ENCODE results near the gene TRAK1. TPM values are rescaled to one million over a fixed set of nuclear protein-coding genes. Genes with fewer than 3 reads are reported as not detected.

The TRAK1 gene
- total and polyA plus RNA-seq, 2 donors (not counting 1 experiment from before 2014, with no cell fraction given) = 71.3 to 129 TPM

DNA sequence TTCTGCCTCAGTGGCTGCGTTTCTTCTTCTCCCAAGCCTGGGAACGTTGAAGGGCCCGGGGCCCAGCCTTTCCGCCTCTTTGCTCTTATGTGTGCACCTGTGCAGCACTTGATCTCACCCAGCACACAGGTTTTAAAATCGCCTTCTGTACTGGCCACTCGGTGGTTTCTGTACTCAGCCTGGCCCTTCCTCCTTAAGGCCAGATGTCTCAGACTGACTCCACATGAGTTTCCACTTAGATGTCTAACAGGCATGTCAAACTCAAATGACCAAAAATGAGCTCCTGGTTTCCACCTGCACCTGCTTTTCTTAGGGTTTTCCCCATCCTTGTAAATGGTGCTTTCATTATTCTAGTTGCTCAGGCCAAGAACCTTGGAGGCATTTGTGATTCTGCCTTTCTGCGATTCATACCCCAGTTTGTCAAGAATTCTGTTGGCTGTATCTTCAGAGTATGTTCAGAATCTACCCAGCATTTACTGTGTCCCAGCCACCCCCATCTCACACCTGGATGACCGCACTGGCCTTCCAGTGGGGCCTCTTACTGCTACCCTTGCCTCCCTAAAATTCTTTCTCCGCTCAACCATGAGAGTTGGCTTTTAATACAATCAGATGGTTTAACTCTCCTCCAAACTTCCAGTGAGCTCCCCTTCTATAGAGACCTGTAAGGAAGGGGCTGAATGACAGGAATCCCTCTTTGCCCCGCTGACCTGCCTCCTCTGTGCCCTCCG, 2.2 kb upstream of the TRAK1 start:
- TF ChIP-seq, protein P1, sequence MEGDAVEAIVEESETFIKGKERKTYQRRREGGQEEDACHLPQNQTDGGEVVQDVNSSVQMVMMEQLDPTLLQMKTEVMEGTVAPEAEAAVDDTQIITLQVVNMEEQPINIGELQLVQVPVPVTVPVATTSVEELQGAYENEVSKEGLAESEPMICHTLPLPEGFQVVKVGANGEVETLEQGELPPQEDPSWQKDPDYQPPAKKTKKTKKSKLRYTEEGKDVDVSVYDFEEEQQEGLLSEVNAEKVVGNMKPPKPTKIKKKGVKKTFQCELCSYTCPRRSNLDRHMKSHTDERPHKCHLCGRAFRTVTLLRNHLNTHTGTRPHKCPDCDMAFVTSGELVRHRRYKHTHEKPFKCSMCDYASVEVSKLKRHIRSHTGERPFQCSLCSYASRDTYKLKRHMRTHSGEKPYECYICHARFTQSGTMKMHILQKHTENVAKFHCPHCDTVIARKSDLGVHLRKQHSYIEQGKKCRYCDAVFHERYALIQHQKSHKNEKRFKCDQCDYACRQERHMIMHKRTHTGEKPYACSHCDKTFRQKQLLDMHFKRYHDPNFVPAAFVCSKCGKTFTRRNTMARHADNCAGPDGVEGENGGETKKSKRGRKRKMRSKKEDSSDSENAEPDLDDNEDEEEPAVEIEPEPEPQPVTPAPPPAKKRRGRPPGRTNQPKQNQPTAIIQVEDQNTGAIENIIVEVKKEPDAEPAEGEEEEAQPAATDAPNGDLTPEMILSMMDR (IDR thresholded peaks at IDR 0.05) = no peak
- no peak for TF ChIP-seq EZH2 (IDR thresholded peaks at IDR 0.05; ENCODE audit: borderline replicate concordance, insufficient read depth, low read depth, low read length, poor library complexity, severe bottlenecking)
- Histone ChIP-seq H3K4me2 (replicated peaks; ENCODE audit: low read depth, low read length, poor library complexity, severe bottlenecking) (no peak overlapping the region), H2AFZ (ENCODE audit: insufficient read depth, low read depth, low read length, poor library complexity, severe bottlenecking) (no peak overlapping the region), H3K9ac (ENCODE audit: low read length) (no peak overlapping the region), H3K27me3 (replicated peaks in 1 of 4; ENCODE audit: control extremely low read depth in 1 of 4, control insufficient read depth in 3 of 4, insufficient read depth in 4 of 4, low read length in 3 of 4) (no peaks in the 10 kb centered on the region), H3K36me3 (replicated peaks in 1 of 2; ENCODE audit: control extremely low read depth in 1 of 2, control insufficient read depth in 1 of 2, extremely low read depth in 1 of 2, insufficient read depth in 2 of 2, low read length in 1 of 2) (peaks cover 7 to 54% of the 10 kb centered on the region in 2 experiments), H3K9me3 (ENCODE audit: control extremely low read depth in 1 of 3, control insufficient read depth in 2 of 3, insufficient read depth in 1 of 3, low read length in 2 of 3) (peaks cover 0 to 16% (median 8%) of the 10 kb centered on the region in 3 donors), H4K20me1 (ENCODE audit: control insufficient read depth, insufficient read depth, low read length, poor library complexity, severe bottlenecking) (peaks cover 53% of the 10 kb centered on the region), H3K27ac (ENCODE audit: low read length in 2 of 2) (peak overlapping the region in 1 of 2 donors; percentile 39), H3K4me1 (ENCODE audit: control insufficient read depth in 2 of 2, insufficient read depth in 2 of 2, low read length in 2 of 2) (peaks cover 29 to 43% of the 10 kb centered on the region in 2 donors), H3K4me3 (ENCODE audit: control extremely low read depth in 1 of 5, extremely low read depth in 1 of 5, insufficient read depth in 1 of 5, low read depth in 2 of 5, low read length in 4 of 5) (no peak overlapping the region), H3K79me2 (ENCODE audit: control insufficient read depth, insufficient read depth, low read length) (peaks cover 92% of the 10 kb centered on the region)
- DNase-seq (peak; percentile 10), ATAC-seq (ENCODE audit: low read depth) (no peak)
- peaks cover 3% of the 10 kb centered on the region for H3K9me3 Mint-ChIP-seq (ENCODE audit: insufficient read depth)
- intact Hi-C loops (cut with micrococcal nuclease) = no loop called here
- CTCF ChIA-PET = interaction anchor here (1.8 kb wide), 1 partner anchor 11 kb away, joined by 10 read pairs; no protein-coding TSS in a partner anchor
- H3K27ac Mint-ChIP-seq = peak overlapping the region; percentile 72
- no peaks in the 10 kb centered on the region for H3K27me3 Mint-ChIP-seq
- POLR2A ChIA-PET = no interaction called here
- H3K4me3 Mint-ChIP-seq = peak overlapping the region; percentile 1
- peaks cover 81% of the 10 kb centered on the region for H3K4me1 Mint-ChIP-seq
- WGBS (ENCODE audit: insufficient coverage) = 67% methylated on average over 10 of the region's 11 CpGs

- Histone ChIP-seq H3K4me1 (ENCODE audit: control insufficient read depth in 2 of 2, insufficient read depth in 2 of 2, low read length in 2 of 2) (peaks cover 33 to 34% of the 10 kb centered on the region in 2 donors), H3K27me3 (replicated peaks in 1 of 4; ENCODE audit: control extremely low read depth in 1 of 4, control insufficient read depth in 3 of 4, insufficient read depth in 4 of 4, low read length in 3 of 4) (no peaks in the 10 kb centered on the region), H4K20me1 (ENCODE audit: control insufficient read depth, insufficient read depth, low read length, poor library complexity, severe bottlenecking) (peaks cover 37% of the 10 kb centered on the region), H3K4me3 (ENCODE audit: control extremely low read depth in 1 of 5, extremely low read depth in 1 of 5, insufficient read depth in 1 of 5, low read depth in 2 of 5, low read length in 4 of 5) (no peak overlapping the region), H3K4me2 (replicated peaks; ENCODE audit: low read depth, low read length, poor library complexity, severe bottlenecking) (peak overlapping the region; percentile 5), H3K9me3 (ENCODE audit: control extremely low read depth in 1 of 3, control insufficient read depth in 2 of 3, insufficient read depth in 1 of 3, low read length in 2 of 3) (peaks cover 0 to 16% (median 8%) of the 10 kb centered on the region in 3 donors), H3K79me2 (ENCODE audit: control insufficient read depth, insufficient read depth, low read length) (peaks cover 83% of the 10 kb centered on the region), H3K27ac (ENCODE audit: low read length in 2 of 2) (peak overlapping the region in 1 of 2 donors; percentile 60), H3K36me3 (replicated peaks in 1 of 2; ENCODE audit: control extremely low read depth in 1 of 2, control insufficient read depth in 1 of 2, extremely low read depth in 1 of 2, insufficient read depth in 2 of 2, low read length in 1 of 2) (peaks cover 7 to 67% of the 10 kb centered on the region in 2 experiments), H3K9ac (ENCODE audit: low read length) (no peak overlapping the region), H2AFZ (ENCODE audit: insufficient read depth, low read depth, low read length, poor library complexity, severe bottlenecking) (no peak overlapping the region)
- Mint-ChIP-seq H3K4me3 (peak overlapping the region; percentile 4), H3K4me1 (peaks cover 83% of the 10 kb centered on the region), H3K27me3 (no peaks in the 10 kb centered on the region), H3K9me3 (ENCODE audit: insufficient read depth) (peaks cover 3% of the 10 kb centered on the region), H3K27ac (peak overlapping the region; percentile 84)
- intact Hi-C loops (cut with micrococcal nuclease) = no loop called here
- peak; percentile 61 for ATAC-seq (ENCODE audit: low read depth)
- POLR2A ChIA-PET = no interaction called here
- WGBS (ENCODE audit: insufficient coverage) = 80% methylated on average over 1 of the region's 3 CpGs
- DNase-seq = peak; percentile 17
- CTCF ChIA-PET = interaction anchor here (1.1 to 1.8 kb wide), 2 partner anchors 8 to 130 kb away, joined by 3 to 13 read pairs; partner anchors contain the start of gene ULK4
- TF ChIP-seq, protein P1 (IDR thresholded peaks at IDR 0.05) = no peak
- TF ChIP-seq EZH2 (IDR thresholded peaks at IDR 0.05; ENCODE audit: borderline replicate concordance, insufficient read depth, low read depth, low read length, poor library complexity, severe bottlenecking) = no peak
Measured at GRCh38 chr3:42092006-42092405, 849 bp downstream of the TRAK1 start.

All from B cell (primary cell).